NCI-H1105 treated with DMSO at 0.1 percent for 48 hours (cell line): ENCODE results near the gene PRRC2C.
A peak's percentile ranks its signal among the peaks of the same experiment; 100 is the strongest.
"Not testable (repeated sequence)": the region's sequence is repeated elsewhere in the genome, so short reads cannot be mapped to it uniquely, and the experiment has no call there.

Source experiments
- DNase-seq: peaks from one replicate; lab custom pipeline; 2025; lab: John Stamatoyannopoulos, UW

The PRRC2C gene

DNA sequence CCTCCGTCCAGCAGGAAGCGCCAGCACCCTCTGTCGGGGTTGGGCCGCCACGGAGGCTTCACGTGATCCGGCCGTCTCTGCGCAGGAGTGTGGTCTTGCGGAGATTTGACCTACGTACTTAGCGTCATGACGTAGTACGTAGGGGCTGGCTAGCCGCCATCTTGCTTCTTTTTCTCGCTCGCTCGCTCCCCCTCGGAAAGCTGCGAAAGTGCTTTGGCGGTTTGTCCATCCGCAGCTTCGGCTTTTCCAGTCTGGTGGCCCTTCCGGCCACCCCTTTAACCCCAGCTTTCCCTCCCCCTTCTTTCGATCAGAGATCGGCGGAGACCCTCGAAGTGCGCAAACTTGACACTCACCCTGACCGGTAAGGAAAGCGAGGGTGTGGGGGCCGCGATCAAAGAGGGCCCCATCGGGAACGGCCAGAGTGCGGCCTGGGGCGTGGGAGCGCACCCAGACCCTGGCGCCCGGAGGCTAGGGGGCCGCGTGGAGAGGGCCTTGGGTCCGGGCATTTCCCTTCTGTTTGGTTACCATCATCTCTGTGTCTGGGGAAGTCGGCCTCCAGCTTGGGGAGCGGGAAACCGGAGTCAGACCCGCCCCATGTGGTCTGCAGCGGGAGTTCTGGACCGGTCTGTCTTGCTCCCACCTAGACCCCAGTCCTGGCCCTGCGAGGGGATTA is at the start of gene PRRC2C:
Gene PRRC2C, plus strand, starts transcription at position 156 of the 673 bp plus-strand sequence. CDS start 26,559 bp downstream, outside the sequence.
- DNase-seq, result peak; percentile 97

DNA sequence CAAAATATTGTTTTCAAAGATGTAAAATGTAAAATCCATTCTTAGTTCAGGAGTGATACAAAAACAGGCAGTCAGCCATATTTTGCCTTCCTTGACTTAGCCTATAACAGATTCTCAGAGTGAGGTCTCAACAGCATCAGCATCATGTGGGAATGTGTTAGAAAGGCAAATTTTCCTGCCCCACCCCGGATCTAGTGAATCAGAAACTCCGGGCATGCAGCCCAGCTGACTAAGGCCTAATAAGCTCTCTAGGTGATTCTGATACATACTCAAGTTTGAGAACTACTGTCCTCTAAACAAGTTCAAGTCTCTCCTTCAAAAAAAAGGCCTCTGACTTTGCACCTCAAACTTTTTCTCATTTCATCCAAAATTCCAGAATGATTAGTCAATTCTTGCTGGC is 46.9 kb upstream of the PRRC2C start:
- DNase-seq, result no peak

DNA sequence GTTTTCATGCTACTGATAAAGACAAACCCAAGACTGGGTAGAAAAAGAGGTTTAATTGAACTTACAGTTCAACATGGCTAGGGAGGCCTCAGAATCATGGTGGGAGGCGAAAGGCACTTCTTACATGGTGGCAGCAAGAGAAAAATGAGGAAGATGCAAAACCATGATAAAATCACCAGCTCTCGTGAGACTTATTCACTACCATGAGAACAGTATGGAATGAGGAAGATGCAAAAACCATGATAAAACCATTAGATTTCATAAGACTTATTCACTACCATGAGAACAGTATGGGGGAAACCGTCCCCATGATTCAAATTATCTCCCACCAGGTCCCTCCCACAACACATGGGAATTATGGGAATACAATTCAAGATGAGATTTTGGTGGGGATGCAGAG is 45.1 kb upstream of the PRRC2C start:
- DNase-seq, result not testable (repeated sequence)

DNA sequence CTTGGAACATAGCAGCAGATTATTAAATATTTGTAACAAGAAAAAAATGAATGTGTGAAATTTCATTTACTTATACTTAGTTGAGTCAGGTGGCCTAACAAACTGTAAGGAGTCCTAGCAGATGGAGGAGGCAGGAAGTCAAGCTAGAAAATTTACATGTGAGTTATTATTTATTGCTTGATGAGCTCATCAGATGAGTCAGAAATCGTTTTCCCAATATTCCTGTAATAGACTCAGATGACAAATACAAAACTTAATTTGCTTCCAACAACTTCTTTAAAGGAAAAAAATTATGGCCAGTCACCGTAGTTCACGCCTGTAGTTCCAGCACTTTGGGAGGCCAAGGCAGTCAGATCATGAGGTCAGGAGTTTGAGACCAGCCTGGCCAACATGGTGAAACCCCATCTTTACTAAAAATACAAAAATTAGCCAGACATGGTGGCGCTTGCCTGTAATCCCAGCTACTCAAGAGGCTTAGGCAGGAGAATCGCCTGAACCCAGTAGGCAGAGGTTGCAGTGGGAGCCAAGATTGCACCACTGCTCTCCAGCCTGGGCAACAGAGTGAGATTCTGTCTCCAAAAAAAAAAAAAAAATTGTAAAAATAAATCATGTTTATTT is 43.9 kb upstream of the PRRC2C start:
- not testable (repeated sequence) for DNase-seq

DNA sequence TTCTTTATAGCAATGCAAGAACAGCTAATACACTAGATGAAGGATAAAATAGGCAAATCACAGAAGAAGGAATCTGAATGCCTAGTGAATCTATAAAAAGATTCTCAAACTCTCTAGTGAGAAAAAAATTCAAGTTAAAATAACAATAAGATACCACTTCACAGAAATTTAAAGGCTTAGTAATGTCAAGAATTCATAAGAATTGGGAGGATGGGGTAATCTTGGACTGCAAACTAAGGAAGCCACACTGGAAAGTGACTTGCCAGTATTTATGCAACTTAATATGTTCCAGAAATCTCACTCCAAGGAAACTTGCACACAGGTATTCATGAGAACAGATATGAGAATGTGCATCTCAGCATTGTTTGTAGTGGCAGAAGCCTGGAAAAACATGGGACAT is 38.9 kb upstream of the PRRC2C start:
- DNase-seq, result no peak

DNA sequence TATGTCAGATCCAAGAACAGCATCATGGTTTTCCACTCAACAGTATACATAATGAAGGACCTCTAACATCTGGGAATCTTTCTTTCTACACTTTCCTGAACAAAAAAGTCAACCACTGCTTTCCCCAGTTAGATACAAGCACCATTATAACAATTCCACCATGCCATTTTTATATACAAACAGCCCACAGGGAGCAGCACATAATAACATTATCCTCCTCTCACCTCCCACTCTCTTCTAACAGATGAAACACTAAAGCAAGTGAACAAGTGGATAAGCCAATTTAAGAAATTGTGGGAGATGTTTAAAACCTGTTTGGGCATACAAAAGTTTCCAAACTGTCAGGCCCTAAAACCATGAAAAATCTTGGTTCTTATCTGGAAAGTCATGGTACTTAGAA is 29.4 kb upstream of the PRRC2C start:
- no peak for DNase-seq

DNA sequence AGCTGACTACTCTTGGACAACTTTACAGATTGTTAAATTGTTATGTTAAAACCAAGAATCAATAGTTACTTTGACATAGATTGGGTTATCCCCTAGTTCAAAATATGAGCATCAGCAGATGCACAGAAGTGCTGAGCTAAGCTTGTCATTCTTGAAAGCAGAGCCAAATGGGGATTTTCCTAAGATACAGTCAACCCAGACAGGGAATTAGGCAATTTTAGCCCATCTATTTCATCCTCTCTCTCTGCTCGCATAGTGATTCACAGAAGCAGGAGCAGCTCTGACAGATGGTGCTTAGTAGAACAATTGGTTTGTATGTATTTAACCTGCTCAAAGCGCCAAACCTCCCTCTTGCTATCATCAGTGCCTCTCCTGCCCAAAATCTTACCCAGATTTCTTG is 27.9 kb upstream of the PRRC2C start:
- no peak for DNase-seq

DNA sequence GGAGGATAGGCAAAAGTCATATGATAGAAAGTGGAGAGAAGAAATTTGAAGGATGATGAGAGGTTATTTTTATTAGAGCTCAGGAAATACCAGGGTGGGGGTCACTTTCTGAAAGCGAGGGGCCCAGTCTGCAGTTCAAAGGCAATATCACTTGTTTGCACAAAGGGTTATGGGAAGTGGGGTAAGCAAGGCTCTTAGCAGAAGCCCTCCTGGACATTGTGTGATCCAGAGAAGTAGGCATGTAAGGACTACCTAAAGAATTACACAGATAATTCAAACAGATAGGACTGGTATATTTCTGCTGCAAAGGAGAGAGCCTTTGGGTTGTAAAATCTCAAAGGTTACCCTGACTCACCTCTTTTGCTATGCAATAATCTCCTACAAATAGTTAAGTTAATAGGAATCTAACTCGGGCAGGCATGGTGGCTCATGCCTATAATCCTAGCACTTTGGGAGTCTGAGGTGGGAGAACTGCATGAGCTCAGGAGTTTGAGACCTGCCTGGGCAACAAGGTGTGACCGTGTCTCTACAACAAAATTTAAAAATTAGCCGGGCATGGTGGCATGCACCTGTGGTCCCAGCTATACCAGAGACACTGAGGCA is 25.2 kb upstream of the PRRC2C start:
- no peak for DNase-seq

DNA sequence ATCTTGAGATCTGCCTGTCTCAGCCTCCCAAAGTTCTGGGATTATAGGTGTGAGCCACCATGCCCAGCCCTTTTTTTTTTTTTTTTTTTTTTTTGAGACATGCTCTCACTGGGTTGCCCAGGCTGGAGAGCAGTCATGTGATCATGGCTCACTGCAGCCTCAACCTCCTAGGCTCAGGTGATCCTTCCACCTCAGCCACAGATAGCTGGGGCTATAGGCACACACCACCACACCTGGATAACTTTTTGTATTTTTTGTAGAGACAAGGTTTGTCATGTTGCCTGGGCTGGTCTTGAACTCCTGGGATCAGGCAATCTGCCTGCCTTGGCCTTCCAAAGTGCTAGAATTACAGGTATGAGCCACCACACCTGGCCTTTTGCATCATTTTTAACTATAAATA is 17.7 kb upstream of the PRRC2C start:
- no peak for DNase-seq

DNA sequence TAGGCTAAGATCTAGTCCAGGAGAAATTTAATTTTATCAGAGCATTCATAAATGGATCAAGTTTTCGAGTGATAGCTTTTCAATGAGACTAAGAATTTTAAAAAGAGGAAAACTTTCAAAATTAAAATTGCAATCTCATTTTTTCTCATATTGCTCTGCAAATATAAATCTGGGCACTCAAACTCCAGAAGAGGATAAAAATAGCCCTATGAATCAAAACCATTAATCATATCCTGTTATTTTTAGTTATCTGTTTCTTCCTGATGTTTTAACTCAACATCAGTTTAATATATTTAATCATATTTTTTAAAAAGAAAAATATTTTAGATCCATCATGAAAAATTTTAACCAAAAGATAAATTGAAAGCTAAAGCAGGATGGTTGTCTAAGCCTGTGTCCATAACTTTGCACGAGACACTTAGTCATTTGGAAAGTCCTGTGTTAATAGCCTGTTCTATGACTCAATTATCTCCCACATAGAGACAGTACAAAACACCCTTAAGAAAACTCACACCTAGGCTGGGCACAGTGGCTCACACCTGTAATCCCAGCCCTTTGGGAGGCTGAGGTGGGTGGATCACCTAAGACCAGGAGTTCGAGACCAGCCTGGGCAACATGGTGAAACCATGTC is 17.1 kb upstream of the PRRC2C start:
- no peak for DNase-seq

DNA sequence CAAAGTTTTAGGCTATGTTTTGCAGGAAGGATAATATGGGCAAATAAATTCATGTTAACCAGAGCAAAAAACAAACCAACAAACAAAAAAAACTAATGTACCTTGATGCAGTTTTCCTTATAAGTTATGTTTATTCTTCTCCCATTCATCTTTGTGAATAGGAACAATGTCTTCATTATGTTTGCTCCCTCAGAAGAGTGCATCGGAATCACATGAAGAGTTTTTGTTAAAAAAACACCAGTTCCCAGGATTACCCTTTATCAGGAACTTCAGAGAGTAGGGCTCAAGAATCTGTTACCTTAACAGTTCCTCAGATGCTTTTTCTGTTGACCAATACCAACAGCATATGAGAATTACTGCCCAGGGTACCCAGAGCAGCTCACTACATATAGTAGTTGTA is 14.6 kb upstream of the PRRC2C start:
- DNase-seq, result no peak

DNA sequence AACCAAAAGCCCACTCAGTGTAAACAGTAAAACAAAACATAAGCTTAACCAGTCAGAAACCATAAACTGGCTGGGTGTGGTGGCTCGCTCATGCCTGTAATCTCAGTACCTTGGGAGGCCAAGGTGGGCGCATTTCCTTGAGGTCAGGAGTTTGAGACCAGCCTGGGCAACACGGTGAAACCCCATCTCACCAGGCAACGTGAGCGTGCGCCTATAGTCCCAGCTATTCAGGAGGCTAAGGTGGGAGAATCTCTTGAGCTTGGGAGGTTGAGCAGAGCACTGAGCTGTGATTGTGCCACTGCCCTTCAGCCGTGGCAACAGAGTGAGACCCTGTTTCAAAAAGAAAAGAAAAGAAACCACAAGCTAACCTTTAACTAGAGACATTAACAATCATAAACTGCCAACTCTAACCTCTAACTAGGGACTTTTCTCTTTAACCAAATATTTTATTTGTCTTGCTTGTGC is 13.1 kb upstream of the PRRC2C start:
- DNase-seq, result no peak

DNA sequence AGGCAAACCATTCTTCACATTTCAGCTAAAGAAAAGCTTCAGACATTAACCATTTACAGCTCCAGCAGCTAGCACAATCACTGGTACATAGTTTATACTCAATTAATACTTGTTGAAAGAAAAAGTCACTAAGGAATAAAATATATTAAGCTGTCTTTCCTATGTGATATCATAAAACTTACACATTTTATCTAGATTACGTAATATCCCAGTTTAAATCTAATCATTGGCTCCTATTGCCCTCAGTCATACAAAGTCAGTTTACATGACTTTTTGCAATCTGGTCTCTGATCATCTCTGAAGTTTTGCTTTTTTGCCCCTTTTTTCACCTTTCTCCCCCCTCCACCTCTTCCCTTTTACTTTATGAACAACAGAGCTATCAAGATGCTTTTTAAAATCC is 8.5 kb upstream of the PRRC2C start:
- no peak for DNase-seq

DNA sequence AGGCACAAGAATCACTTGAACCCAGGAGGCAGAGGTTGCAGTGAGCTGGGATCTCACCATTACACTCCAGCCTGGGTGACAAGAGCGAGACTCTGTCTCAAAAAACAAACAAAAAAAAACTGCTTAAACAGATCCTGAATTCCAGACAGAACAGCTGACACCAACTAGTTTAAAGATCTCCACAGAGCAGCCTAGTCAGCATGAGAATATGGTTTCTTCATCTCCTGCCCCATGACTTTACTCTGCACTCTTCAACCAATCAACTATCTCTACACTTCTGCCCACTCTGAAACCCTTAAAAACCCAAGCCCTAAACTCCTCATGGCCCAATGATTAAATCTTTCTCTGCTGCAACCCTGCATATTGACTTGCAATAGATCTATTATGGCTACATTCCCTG is 7.5 kb upstream of the PRRC2C start:
- DNase-seq, result no peak

DNA sequence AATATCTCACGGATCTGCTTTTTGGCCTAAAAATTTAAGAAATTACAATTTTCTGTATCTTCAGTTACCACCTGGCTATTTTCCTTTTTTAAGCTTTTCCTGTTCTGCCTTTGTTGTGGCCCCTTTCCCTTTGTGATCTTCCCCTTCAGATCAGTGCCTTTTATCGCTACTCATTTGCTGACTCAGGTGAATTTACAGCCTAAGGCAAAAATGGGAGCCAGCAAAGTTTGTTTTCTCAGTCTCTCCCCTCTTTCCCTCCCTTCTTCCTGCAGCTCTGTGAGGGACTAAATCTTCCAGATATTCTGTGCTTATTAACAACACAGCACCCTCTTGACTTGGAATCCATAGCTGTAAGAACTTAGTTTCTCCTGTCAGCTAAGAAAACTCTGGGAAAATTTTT is 5.3 kb upstream of the PRRC2C start:
- DNase-seq, result no peak

DNA sequence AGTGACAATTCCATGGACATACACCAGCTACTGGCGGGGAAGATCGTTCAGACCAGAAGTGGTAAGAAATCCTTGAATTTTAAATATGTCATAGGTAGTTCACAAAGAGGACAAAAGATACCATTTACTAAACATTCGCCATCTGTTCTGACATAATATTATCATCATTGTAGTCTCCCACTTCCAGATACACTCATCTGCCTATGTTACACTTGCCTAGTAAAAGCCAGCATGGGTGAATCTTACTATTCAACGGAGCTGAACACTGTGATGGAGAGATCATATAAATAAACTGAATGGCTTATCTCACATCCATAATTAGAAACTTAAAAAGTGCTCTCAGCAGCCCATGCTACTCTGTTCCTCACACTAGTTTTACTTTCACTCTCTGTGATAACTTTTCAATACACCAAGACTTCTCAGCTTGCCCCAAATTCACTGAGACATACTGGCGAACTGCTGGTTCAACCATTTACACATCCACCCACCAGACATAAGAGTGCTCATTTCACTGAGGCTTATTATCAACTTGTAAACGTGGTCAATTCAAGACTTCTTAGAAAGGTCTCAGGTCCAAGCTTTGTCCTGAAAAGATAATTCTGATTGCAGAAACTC is 463 bp upstream of the PRRC2C start:
- DNase-seq, result no peak

DNA sequence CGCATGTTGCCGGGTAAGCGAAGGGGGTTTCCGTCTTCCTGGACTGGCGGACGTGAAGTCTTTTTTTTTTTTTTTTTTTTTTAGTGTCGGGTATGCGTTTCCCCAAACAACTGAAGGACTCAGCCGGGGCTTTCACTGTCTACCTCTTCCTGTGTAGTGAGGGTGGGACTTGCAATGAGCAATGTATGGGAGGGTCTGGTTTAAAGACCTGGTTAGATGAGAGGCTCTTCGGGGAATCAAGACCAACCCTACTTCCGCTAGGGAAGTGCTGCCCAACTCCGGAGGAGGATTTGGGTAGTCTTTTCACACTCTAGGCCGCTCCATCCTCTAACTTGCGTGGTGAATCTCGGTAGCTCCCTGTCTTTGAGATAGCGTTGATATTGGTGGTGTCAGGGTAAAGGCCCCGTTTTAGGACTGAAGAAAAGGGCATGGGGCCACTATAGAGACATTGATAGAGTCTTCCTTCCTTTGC is 754 bp downstream of the PRRC2C start:
- peak; percentile 55 for DNase-seq

DNA sequence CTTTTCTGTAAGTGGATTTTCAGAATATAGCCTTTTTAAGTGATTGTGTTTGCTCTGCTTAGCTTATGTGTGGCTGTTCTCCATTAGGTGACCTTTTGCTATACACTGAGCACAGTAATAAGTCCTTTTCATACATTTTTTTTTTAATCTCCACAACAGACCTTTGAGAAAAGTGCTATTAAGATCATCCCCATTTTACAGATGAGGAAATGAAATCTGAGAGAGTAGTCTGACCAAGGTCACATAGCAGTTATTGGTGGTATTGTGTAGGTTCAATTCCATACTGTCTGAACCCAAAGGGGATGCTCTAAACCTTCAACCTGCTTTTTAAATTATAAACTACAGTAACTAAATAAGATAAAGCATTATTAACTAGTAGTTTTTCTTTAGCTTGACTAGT is 1.7 kb downstream of the PRRC2C start:
- no peak for DNase-seq

DNA sequence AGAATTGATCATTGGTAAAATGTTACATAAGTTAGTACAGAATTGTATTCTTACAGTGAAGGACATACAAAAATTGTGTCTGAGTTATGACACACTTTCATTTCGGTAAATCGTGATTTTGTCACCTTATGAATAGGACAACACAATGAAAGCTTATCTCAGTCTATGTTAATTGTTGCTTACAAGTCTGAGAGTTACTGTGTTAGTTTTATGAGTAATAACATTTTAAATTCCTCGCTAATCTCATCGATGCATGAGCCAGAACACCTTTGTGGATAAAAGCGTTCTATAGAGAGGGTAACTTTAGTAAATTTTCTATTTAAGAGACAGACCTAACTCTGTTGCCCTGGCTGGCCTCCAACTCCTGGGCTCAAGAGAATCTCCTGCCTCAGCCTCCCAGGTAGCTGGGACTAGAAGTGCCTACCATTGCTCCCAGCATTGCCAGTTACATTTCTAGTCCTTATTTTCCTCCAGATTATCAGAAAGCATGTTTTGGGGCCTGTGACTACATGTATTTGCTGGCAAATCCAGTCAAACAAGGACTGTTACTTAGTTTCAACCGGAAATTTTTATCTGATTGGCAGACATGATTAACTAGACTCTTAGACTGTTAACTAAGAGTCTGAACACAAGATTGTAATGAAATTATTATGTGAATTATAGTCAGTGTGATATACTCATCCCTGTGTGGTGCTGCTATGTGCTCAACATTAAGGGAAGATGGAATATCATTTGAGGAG is 3.0 kb downstream of the PRRC2C start:
- no peak for DNase-seq

DNA sequence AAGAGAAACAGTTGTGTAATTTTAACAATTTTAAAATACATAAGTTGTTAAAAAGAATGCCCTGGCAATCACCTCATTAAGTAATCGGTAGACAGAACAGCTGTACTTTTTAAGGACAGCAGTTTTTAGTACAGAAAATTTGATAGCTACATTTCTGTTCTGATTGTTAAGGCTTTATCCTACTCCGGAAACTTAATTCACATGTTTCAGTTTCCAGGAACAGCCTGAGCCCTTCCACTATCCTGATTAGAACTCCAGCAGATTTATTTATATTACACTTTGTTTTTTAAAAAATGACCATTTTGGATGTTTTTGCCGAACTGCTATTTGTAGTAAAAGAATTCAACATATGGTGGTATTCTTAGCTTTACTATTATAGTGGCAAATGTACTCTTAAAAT is 8.7 kb downstream of the PRRC2C start:
- DNase-seq, result no peak

DNA sequence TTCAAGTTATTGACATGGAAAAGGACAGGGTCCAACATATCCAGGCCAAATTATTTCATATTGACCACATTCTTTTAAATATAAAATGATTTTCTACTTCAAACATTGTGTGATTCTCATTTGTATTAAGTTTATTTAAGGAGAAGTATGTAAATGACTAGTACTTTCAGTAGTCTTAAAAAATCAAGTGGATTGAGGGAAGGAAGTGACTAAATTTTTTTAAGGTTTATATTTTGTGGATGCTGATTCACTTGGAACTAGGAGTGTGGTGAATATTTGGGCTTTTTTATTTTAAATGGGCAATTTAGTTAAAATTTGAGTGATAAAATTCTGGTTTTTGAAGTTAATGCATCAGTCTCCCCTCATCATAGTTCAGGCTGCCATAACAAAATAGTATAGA is 10.1 kb downstream of the PRRC2C start:
- no peak for DNase-seq

DNA sequence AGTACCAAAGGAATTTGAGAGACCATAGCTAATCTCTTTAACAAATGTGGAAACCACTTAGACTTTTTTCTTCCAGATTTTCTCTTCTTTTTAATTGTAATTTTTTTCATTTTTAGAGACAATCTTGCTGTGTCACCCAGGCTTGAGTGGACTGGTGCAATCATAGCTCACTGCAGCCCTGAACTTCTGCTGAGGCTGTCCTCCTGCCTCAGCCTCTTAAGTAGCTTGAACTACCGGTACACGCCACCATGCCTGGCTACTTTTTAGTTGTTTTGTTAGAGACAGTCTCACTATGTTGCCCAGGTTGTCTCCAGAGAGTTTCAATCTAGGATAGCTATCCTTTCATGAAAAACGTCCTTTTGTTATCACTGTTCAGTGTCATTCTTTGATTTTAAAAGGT is 15.0 kb downstream of the PRRC2C start:
- no peak for DNase-seq
